Neural progenitor cell (in vitro differentiated cells): ENCODE data around the gene RAB8B. TPM values are rescaled to one million over a fixed set of nuclear protein-coding genes. Genes with fewer than 3 reads are reported as not detected.

Experiments
- DNase-seq: peaks from one replicate; pipeline ENCODE4 v3.0.0-alpha.2; 2016; ENCODE audit warnings: low spot score
- H2AFZ ChIP-seq: fragments of 200-600 bp; sonication (generic); replicated peaks from 2 replicates; pipeline ENCODE4 v1.6.1; 2016; ENCODE audit warnings: antibody characterized with exemption
- H3F3A ChIP-seq: fragments of 200-600 bp; sonication (generic); 2 replicates; pipeline ENCODE4 v1.6.1; 2016; ENCODE audit warnings: antibody characterized with exemption, low read depth
- H3K27ac ChIP-seq: fragments of 200-600 bp; sonication (generic); 2 replicates; pipeline ENCODE4 v1.5.1; 2016; ENCODE audit warnings: mild to moderate bottlenecking
- H3K27me3 ChIP-seq: fragments of 200-600 bp; sonication (generic); 2 replicates; pipeline ENCODE4 v1.6.1; 2016; ENCODE audit warnings: mild to moderate bottlenecking, moderate library complexity
- H3K36me3 ChIP-seq: fragments of 200-600 bp; sonication (generic); 2 replicates; pipeline ENCODE4 v1.5.1; 2016
- H3K4me1 ChIP-seq: fragments of 200-600 bp; sonication (generic); 2 replicates; pipeline ENCODE4 v1.6.1; 2016; ENCODE audit warnings: mixed run types
- H3K4me2 ChIP-seq: fragments of 200-600 bp; sonication (generic); 2 replicates; pipeline ENCODE4 v1.6.1; 2016
- H3K4me3 ChIP-seq: fragments of 200-600 bp; sonication (generic); 2 replicates; pipeline ENCODE4 v1.5.1; 2016
- H3K79me2 ChIP-seq: fragments of 200-600 bp; sonication (generic); 2 replicates; pipeline ENCODE4 v1.6.1; 2016; ENCODE audit warnings: low read depth
- H3K9ac ChIP-seq: fragments of 200-600 bp; sonication (generic); 2 replicates; pipeline ENCODE4 v1.6.1; 2016
- H3K9me3 ChIP-seq: fragments of 200-600 bp; sonication (generic); 2 replicates; pipeline ENCODE4 v1.5.1; 2016; ENCODE audit warnings: low read depth
- H4K20me1 ChIP-seq: fragments of 200-600 bp; sonication (generic); 2 replicates; pipeline ENCODE4 v1.6.1; 2016; ENCODE audit warnings: low read depth
- H3K27ac Mint-ChIP-seq: 3 replicates; pipeline ENCODE4 v1.8.0; 2021; ENCODE audit warnings: mixed read lengths
- H3K27me3 Mint-ChIP-seq: 2 replicates; pipeline ENCODE4 v1.8.0; 2022; ENCODE audit warnings: low read depth, mild to moderate bottlenecking, inconsistent platforms, moderate library complexity, mixed read lengths; ENCODE audit not compliant: insufficient read depth
- H3K36me3 Mint-ChIP-seq: 3 replicates; pipeline ENCODE4 v1.8.0; 2021; ENCODE audit warnings: mixed read lengths
- H3K4me1 Mint-ChIP-seq: 3 replicates; pipeline ENCODE4 v1.8.0; 2021; ENCODE audit warnings: mixed read lengths
- H3K4me3 Mint-ChIP-seq: 3 replicates; pipeline ENCODE4 v1.8.0; 2021; ENCODE audit warnings: mild to moderate bottlenecking, moderate library complexity, mixed read lengths
- H3K9me3 Mint-ChIP-seq: 3 replicates; pipeline ENCODE4 v1.8.0; 2020; ENCODE audit warnings: mixed read lengths
- CTCF ChIP-seq: fragments of 200-600 bp; sonication (generic); IDR thresholded peaks from 2 replicates; pipeline ENCODE4 v1.5.1; 2017; ENCODE audit warnings: antibody characterized with exemption, mild to moderate bottlenecking
- EZH2 ChIP-seq: fragments of 200-600 bp; sonication (generic); IDR thresholded peaks from 2 replicates; pipeline ENCODE4 v1.6.1; 2017; ENCODE audit warnings: antibody characterized with exemption, mild to moderate bottlenecking, moderate library complexity
- EZH2phosphoT487 ChIP-seq: fragments of 200-600 bp; sonication (generic); IDR thresholded peaks from 2 replicates; pipeline ENCODE4 v1.6.1; 2017; ENCODE audit warnings: antibody characterized with exemption
- total RNA-seq: library from RNA; depleted of rRNA; stranded (reverse); fragments of >200 nt; gene quantifications from 2 replicates; pipeline ENCODE4 v1.2.3, GENCODE V29; 2015; ENCODE audit warnings: low replicate concordance

The RAB8B gene
- total RNA-seq, 1 donor from 2014 or later = 107 TPM

- Histone ChIP-seq H3K4me3 (peak overlapping the region; percentile 86), H3K4me1 (peaks cover 6% of the 10 kb centered on the region), H3K27me3 (no peaks in the 10 kb centered on the region), H3K27ac (peak overlapping the region; percentile 90), H3F3A (peaks cover 35% of the 10 kb centered on the region), H3K79me2 (peaks cover 32% of the 10 kb centered on the region), H2AFZ (peak overlapping the region; percentile 81), H3K4me2 (peak overlapping the region; percentile 92), H3K9ac (peak overlapping the region; percentile 57), H3K9me3 (no peaks in the 10 kb centered on the region), H4K20me1 (no peaks in the 10 kb centered on the region), H3K36me3 (peaks cover 13% of the 10 kb centered on the region)
- no peak for TF ChIP-seq CTCF
- no peak for TF ChIP-seq EZH2
- TF ChIP-seq EZH2phosphoT487 = no peak
- no peaks in the 10 kb centered on the region for H3K9me3 Mint-ChIP-seq
- no peaks in the 10 kb centered on the region for H3K27me3 Mint-ChIP-seq
- peak; percentile 45 for DNase-seq
- H3K27ac Mint-ChIP-seq = peak overlapping the region; percentile 83
- H3K36me3 Mint-ChIP-seq = peaks cover 5% of the 10 kb centered on the region
- H3K4me3 Mint-ChIP-seq = peak overlapping the region; percentile 99
- H3K4me1 Mint-ChIP-seq = peaks cover 19% of the 10 kb centered on the region
Observed at GRCh38 chr15:63156755-63157117, 32.7 kb upstream of the RAB8B start.

- H3K4me3 ChIP-seq = peak within 1 kb of the TSS; percentile 86
- H3K4me2 ChIP-seq = peak within 1 kb of the TSS; percentile 92
- peak within 1 kb of the TSS; percentile 57 for H3K9ac ChIP-seq
- no peaks in the 10 kb centered on the region for H3K27me3 ChIP-seq
- peak within 1 kb of the TSS; percentile 81 for H2AFZ ChIP-seq
- TF ChIP-seq EZH2 = no peak
- Mint-ChIP-seq H3K36me3 (peaks cover 5% of the 10 kb centered on the region), H3K9me3 (no peaks in the 10 kb centered on the region), H3K4me1 (peaks cover 19% of the 10 kb centered on the region), H3K4me3 (peak within 1 kb of the TSS; percentile 99), H3K27me3 (no peaks in the 10 kb centered on the region), H3K27ac (peak within 1 kb of the TSS; percentile 99)
- no peaks in the 10 kb centered on the region for H4K20me1 ChIP-seq
- H3K79me2 ChIP-seq = peaks cover 32% of the 10 kb centered on the region
- H3K4me1 ChIP-seq = peaks cover 6% of the 10 kb centered on the region
- peaks cover 13% of the 10 kb centered on the region for H3K36me3 ChIP-seq
- peak within 1 kb of the TSS; percentile 90 for H3K27ac ChIP-seq
- H3F3A ChIP-seq = peaks cover 35% of the 10 kb centered on the region
- peak; percentile 96 for DNase-seq
- H3K9me3 ChIP-seq = no peaks in the 10 kb centered on the region
Observed at GRCh38 chr15:63157118-63157843, 32.1 kb upstream of the RAB8B start, which contains the start of gene RPS27L. RPS27L (minus strand) TSS chr15:63157477; CDS start chr15:63157405, 72 bp downstream.

GRCh38 chr15:63157891-63158431 lies 31.4 kb upstream of the RAB8B start:
- peaks cover 32% of the 10 kb centered on the region for H3K79me2 ChIP-seq
- Mint-ChIP-seq H3K9me3 (no peaks in the 10 kb centered on the region), H3K27me3 (no peaks in the 10 kb centered on the region), H3K4me1 (peaks cover 19% of the 10 kb centered on the region), H3K36me3 (peaks cover 3% of the 10 kb centered on the region), H3K4me3 (peak overlapping the region; percentile 97), H3K27ac (peak overlapping the region; percentile 99)
- peaks cover 13% of the 10 kb centered on the region for H3K36me3 ChIP-seq
- peaks cover 35% of the 10 kb centered on the region for H3F3A ChIP-seq
- no peaks in the 10 kb centered on the region for H3K9me3 ChIP-seq
- no peaks in the 10 kb centered on the region for H3K27me3 ChIP-seq
- H3K4me2 ChIP-seq = peak overlapping the region; percentile 92
- H2AFZ ChIP-seq = peak overlapping the region; percentile 81
- H3K4me3 ChIP-seq = peak overlapping the region; percentile 86
- peak overlapping the region; percentile 90 for H3K27ac ChIP-seq
- no peaks in the 10 kb centered on the region for H4K20me1 ChIP-seq
- peaks cover 6% of the 10 kb centered on the region for H3K4me1 ChIP-seq
- TF ChIP-seq CTCF = no peak
- TF ChIP-seq EZH2phosphoT487 = no peak
- no peak for TF ChIP-seq EZH2
- peak; percentile 75 for DNase-seq
- H3K9ac ChIP-seq = peak overlapping the region; percentile 57

- H3K4me3 Mint-ChIP-seq = no peak overlapping the region
- Histone ChIP-seq H3K27me3 (no peaks in the 10 kb centered on the region), H3K4me1 (peaks cover 2% of the 10 kb centered on the region), H4K20me1 (no peaks in the 10 kb centered on the region), H3F3A (peaks cover 28% of the 10 kb centered on the region), H3K9ac (no peak overlapping the region), H2AFZ (no peak overlapping the region), H3K27ac (no peak overlapping the region), H3K4me3 (no peak overlapping the region), H3K79me2 (peaks cover 12% of the 10 kb centered on the region), H3K36me3 (no peaks in the 10 kb centered on the region), H3K4me2 (no peak overlapping the region), H3K9me3 (no peaks in the 10 kb centered on the region)
- no peaks in the 10 kb centered on the region for H3K9me3 Mint-ChIP-seq
- H3K36me3 Mint-ChIP-seq = no peaks in the 10 kb centered on the region
- H3K27me3 Mint-ChIP-seq = no peaks in the 10 kb centered on the region
- no peak for DNase-seq
- no peak overlapping the region for H3K27ac Mint-ChIP-seq
- no peak for TF ChIP-seq EZH2
- TF ChIP-seq EZH2phosphoT487 = no peak
- no peak for TF ChIP-seq CTCF
- peaks cover 23% of the 10 kb centered on the region for H3K4me1 Mint-ChIP-seq
Observed at GRCh38 chr15:63160638-63161037, 28.8 kb upstream of the RAB8B start.
